HG03175 (cell line): Measurements from ENCODE around the gene CCDC196.
"Not testable (repeated sequence)": the region's sequence is repeated elsewhere in the genome, so short reads cannot be mapped to it uniquely, and the experiment has no call there.

Experiments used
- ATAC-seq: cut with Tn5 transposase; IDR thresholded peaks from one replicate; pipeline ENCODE4 v1.9.1; 2021; ENCODE audit warnings: mild to moderate bottlenecking, moderate library complexity; ENCODE audit not compliant: unreplicated experiment

The CCDC196 gene

GRCh38 chr14:66495218-66496098 lies 9.3 kb downstream of the CCDC196 start:
- ATAC-seq: peak; percentile 80

- ATAC-seq: no peak
These were observed 10.1 kb downstream of the CCDC196 start for GRCh38 chr14:66496188-66496807.

- ATAC-seq: no peak
These were observed 10.7 kb downstream of the CCDC196 start for GRCh38 chr14:66496911-66497310.

- no peak for ATAC-seq
These were observed 12.1 kb downstream of the CCDC196 start for GRCh38 chr14:66498311-66498710.

GRCh38 chr14:66501592-66501991 lies 15.4 kb downstream of the CCDC196 start:
- no peak for ATAC-seq

GRCh38 chr14:66502836-66503235 lies 16.7 kb downstream of the CCDC196 start:
- ATAC-seq: not testable (repeated sequence)

- no peak for ATAC-seq
These were observed 17.4 kb downstream of the CCDC196 start for GRCh38 chr14:66503532-66503931.

- peak; percentile 20 for ATAC-seq
These were observed 21.1 kb downstream of the CCDC196 start for GRCh38 chr14:66507181-66507721.

- peak; percentile 82 for ATAC-seq
These were observed 21.8 kb downstream of the CCDC196 start, which contains the start of gene GPHN for GRCh38 chr14:66507722-66508546. Gene GPHN (plus strand): TSS chr14:66508147.

- no peak for ATAC-seq
These were observed 22.3 kb downstream of the CCDC196 start for GRCh38 chr14:66508547-66508845.

- ATAC-seq: no peak
These were observed 22.9 kb downstream of the CCDC196 start for GRCh38 chr14:66508846-66509621.

GRCh38 chr14:66509874-66510273 lies 23.7 kb downstream of the CCDC196 start:
- no peak for ATAC-seq

- ATAC-seq: peak; percentile 15
These were observed 25.7 kb downstream of the CCDC196 start for GRCh38 chr14:66511849-66512248.

- ATAC-seq: no peak
These were observed 28.0 kb downstream of the CCDC196 start for GRCh38 chr14:66514213-66514612.

- no peak for ATAC-seq
These were observed 44.4 kb downstream of the CCDC196 start for GRCh38 chr14:66530526-66530925.

- ATAC-seq: no peak
These were observed 52.9 kb downstream of the CCDC196 start for GRCh38 chr14:66539034-66539433.

- no peak for ATAC-seq
These were observed 53.9 kb downstream of the CCDC196 start for GRCh38 chr14:66540038-66540437.

- no peak for ATAC-seq
These were observed 55.5 kb downstream of the CCDC196 start for GRCh38 chr14:66541627-66542026.

- no peak for ATAC-seq
These were observed 57.8 kb downstream of the CCDC196 start for GRCh38 chr14:66543996-66544395.

- ATAC-seq: not testable (repeated sequence)
These were observed 59.0 kb downstream of the CCDC196 start for GRCh38 chr14:66545191-66545590.
